Activated CD8-positive, alpha-beta memory T cell treated with anti-CD3 and anti-CD28 coated beads, Interleukin-2, amount 50 U/mL, for 1 hour (primary cell): ENCODE results near the gene DCP2.
"Not testable (repeated sequence)": the region's sequence is repeated elsewhere in the genome, so short reads cannot be mapped to it uniquely, and the experiment has no call there.

Source experiments
- DNase-seq: peaks from one replicate; pipeline ENCODE4 v3.0.0-alpha.2; 2020; ENCODE audit errors: extremely low read depth

Gene DCP2

GRCh38 chr5:112976432-112977309 lies at the start of gene DCP2:
DCP2 (plus strand) TSS chr5:112976798; CDS start chr5:112976934, 136 bp downstream.
- peak; percentile 82 for DNase-seq

- no peak for DNase-seq
Measured at GRCh38 chr5:112929336-112930081, 47.1 kb upstream of the DCP2 start.

GRCh38 chr5:112930082-112930344 lies 46.6 kb upstream of the DCP2 start:
- no peak for DNase-seq

GRCh38 chr5:112931473-112931872 lies 45.1 kb upstream of the DCP2 start:
- no peak for DNase-seq

GRCh38 chr5:112933105-112933504 lies 43.5 kb upstream of the DCP2 start:
- DNase-seq = no peak

- DNase-seq = no peak
Measured at GRCh38 chr5:112933651-112934365, 42.8 kb upstream of the DCP2 start.

GRCh38 chr5:112934366-112934663 lies 42.3 kb upstream of the DCP2 start:
- DNase-seq = no peak

GRCh38 chr5:112935675-112936074 lies 40.9 kb upstream of the DCP2 start:
- no peak for DNase-seq

- DNase-seq = no peak
Measured at GRCh38 chr5:112938286-112938685, 38.3 kb upstream of the DCP2 start.

- DNase-seq = no peak
Measured at GRCh38 chr5:112940670-112941069, 35.9 kb upstream of the DCP2 start.

- no peak for DNase-seq
Measured at GRCh38 chr5:112948458-112948857, 28.1 kb upstream of the DCP2 start.

- DNase-seq = no peak
Measured at GRCh38 chr5:112951124-112951702, 25.4 kb upstream of the DCP2 start.

- DNase-seq = no peak
Measured at GRCh38 chr5:112956606-112957005, 20.0 kb upstream of the DCP2 start.

GRCh38 chr5:112957036-112957808 lies 19.4 kb upstream of the DCP2 start:
- no peak for DNase-seq

- no peak for DNase-seq
Measured at GRCh38 chr5:112958093-112959088, 18.2 kb upstream of the DCP2 start.

GRCh38 chr5:112959872-112960271 lies 16.7 kb upstream of the DCP2 start:
- not testable (repeated sequence) for DNase-seq

GRCh38 chr5:112960315-112960714 lies 16.3 kb upstream of the DCP2 start:
- no peak for DNase-seq

- no peak for DNase-seq
Measured at GRCh38 chr5:112960863-112961504, 15.6 kb upstream of the DCP2 start.

- not testable (repeated sequence) for DNase-seq
Measured at GRCh38 chr5:112963374-112963733, 13.2 kb upstream of the DCP2 start.

GRCh38 chr5:112965733-112966306 lies 10.8 kb upstream of the DCP2 start:
- DNase-seq = no peak
